Measurements from ENCODE around the gene GIPC3.

GRCh38 chr19:3633559-3633988, 48.3 kb downstream of the GIPC3 start:
- TF ChIP-seq CTCF (IDR thresholded peaks at IDR 0.05) (no peak), POLR2A (IDR thresholded peaks at IDR 0.05) (no peak)
